ENCODE results near the gene DPF1.
"Not testable (repeated sequence)": the region's sequence is repeated elsewhere in the genome, so short reads cannot be mapped to it uniquely, and the experiment has no call there.

Gene DPF1

DNA sequence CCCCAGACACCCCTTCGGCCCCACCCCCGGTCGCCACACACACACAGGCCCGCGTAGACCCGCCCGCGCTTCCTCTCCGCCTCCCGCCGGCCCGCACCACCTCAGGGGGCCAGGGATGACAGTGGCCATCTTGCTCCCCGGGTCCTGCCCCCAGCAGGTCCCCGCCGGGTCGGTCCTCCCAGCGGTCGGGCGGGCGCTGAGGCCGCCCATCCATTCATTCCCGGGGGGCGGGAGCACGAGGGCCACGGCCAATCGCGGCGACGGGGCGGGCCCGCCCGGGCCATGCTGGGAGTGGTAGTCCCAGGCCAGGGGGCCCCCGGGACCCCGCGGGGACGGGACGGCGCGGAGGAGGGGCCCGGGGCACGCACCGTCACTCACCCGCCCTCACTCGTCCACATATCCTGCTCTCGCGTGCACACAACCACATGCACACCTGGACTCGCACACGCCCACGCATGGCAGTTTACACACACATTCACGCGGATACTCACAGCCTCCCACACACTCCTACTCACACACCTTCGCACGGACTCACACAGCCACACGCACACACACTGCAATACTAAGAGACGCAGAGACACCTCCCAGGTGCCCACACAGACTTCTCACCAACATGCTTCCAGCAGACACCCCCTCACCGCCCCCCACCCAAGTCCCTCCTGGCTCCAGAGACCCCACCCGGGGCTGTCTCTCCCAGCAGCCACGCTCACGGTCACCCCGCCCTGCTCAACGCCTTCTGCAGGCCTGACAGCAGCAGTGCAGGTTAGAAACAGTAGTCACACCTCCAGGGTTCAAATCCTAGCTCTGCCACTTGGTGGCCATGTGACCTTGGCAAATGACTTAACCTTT lies at the start of gene DPF1:
DPF1 (minus strand) TSS at position 209 of the 849 bp plus-strand sequence; CDS start at position 129, 80 bp downstream.
- DNase-seq (ENCODE audit: low spot score), result no peak

DNA sequence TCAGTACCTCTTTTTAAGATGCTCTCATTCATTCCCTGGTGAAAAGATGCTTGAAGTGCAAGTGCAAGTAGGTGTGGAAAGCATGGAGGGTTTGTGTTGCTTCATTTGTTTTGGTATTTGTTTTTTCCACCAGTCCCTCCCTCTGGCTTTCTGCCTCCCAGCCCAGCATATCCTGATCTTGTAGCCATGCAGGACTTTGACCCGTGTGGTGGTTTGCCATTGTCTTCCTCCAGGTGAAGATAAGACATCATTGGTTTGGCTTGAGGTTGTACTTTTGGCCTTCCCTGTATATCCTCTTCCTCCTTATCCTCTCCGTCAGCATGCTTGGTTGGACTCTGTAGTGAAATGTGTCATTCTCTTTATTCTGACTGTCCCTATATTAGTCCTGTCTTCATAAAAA lies 49.5 kb upstream of the DPF1 start:
- no peak for DNase-seq (ENCODE audit: low spot score)

DNA sequence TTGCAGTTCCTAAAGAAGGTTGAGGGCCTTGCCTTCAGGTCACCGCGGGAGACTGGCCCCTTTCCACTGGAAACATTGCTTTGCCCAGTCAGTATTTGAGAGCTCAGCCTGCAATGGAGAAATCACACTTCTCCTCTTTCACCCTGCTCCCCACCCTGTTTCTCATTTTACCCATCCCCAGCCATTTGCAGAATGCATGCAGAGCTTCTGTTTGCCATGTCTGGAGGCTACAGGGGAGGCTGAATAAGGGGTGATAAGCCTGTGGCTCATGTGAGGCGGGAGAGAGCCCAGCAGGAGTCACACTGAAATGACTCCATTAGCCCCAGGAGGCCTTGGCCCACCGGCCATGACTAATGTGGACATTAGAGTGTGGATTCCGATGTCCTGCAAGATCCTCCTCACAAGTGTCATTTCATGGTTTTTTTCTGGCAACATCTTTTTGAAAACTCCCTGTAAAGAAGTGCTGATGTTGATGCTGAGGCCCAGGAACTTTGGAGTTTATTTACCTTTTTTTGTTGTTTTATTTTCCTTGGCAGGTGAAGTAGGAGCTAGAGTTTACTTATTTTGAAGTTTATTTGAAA lies 46.7 kb upstream of the DPF1 start:
- DNase-seq (ENCODE audit: low spot score), result peak; percentile 34

DNA sequence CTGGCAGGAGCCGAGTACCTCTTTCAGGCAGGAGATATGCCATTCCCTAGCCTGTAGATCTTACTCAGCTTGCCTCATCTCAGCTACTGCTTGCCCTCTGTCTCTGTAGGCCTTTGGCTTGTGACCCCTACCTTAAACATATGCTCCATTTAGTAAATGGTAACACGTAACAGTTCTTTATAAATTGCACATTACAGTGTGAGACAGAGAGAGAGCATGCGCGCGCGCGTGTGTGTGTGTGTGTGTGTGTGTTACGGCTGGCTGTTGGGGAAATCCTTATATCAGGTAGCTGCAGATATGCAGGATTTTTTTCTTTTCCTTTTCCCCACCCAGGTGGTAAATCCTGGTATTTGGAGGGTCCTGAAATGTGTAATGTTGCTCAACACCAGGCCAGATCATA lies 44.5 kb upstream of the DPF1 start:
- no peak for DNase-seq (ENCODE audit: low spot score)

DNA sequence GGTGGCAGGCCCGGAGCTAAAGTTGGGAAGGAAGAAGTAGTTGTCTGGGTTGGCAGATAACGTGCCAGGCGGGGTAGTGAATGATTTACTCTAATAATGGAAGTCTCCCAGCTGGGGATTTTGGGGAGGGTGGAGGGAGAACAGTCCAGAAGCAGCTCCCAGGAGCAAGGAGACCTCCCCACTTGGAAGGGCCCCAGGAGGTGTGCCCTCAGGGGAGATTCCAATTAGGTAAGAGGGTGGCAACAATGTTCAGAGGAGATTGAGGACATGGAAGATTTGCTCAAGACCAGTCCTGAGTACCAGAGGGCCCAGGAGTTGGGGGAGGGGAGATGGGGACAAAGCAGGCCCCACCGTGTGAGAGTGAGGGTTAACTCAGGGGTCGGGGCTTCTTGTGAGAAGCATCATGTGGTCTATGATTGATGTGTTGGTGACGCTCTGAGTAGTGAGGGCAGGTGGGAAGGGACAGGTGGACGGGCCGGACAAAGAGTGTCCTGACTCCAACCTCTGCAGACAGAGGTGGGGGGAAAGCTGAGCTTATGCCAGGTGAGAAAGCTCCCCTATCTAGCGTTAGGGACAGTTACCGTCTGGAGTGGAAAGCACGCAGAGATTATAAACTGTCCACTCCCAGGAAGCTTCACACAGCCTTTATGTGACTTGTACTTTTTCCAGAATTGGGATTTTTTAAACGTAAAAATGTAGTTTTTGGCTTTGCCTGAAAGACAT lies 43.9 kb upstream of the DPF1 start:
- DNase-seq (ENCODE audit: low spot score), result no peak

DNA sequence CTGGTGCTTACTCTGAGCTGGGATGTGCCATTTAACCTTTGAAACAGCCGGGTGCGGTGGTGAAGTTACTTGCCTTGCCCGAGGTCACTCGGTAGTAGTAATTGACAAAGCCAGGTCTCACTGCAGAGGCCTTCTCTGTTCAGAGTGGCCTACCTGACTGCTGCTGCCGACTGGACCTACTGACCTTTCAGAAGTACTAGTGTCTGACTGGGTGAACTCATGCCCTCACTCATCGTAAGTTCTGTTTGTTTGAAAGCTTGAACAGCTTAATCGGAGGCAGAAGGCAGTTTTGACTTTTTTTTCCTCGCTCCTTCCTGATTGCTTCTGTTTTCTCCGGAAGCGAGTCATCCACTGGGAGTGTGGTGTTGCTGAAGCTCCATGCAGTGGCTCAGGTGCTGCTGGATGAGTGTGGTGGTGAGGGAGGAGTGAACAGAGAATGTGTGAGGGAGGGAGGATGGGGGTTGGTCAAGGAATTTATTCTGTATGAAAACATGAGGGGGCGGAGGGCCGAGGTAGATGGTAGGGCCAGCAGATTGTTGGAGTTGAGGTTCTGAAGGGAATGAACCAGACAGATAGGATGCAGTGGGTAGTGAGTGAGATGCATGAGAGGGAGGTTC lies 43.1 kb upstream of the DPF1 start:
- DNase-seq (ENCODE audit: low spot score), result no peak

DNA sequence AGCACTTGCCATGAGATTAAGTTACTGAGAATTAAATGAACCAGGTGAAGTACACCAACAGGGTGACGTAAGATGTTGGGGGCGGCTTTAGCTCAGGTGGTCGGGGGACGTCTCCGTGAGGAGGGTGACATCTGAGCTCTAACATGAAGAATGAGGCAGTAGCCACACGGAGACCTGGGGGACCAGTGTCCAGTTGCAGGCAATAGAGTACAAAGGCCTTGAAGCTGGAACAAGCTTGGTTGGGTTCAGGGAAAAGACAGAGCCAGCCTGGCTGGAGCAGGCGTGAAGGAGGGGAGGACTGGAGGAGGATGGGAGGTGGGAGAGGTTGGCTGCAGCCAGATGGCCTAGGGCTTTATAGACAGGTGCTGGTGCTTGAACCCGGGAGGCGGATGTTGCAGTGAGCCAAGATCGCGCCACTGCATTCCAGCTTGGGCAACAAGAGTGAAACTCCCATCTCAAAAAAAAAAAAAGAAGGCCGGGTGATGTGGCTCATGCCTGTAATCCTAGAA lies 42.0 kb upstream of the DPF1 start:
- DNase-seq (ENCODE audit: low spot score), result no peak

DNA sequence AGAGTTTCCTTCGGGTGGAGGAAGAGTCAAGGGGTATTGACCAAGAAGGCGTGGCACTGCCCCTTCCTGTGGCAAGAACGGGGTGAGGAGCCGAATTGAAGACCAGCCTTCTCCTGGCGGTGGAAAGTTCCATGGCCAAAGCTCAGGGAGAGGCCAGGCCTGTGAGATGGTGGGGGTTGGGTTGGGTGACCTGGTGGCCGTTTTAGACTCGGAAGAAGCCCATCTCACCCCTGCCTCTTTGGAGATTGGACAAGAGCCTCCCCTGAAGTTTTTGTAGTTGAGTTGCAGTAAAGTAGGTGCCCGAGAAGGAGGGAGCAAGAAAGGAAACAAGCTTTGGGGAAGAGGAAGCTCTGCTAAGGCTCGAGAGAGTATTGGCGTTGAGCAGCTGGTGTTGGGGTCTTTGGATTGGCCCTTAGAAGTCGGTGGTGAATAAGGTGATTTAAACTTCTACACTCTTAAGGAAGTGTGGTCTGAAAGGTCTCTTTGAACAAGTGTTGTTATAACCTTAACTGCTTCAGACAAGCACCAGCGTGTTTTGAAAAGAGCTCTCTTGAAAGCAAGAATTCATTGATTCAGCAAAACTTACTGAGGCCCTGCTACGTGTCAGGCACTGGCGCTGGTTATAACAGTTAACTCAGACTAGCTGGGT lies 41.3 kb upstream of the DPF1 start:
- no peak for DNase-seq (ENCODE audit: low spot score)

DNA sequence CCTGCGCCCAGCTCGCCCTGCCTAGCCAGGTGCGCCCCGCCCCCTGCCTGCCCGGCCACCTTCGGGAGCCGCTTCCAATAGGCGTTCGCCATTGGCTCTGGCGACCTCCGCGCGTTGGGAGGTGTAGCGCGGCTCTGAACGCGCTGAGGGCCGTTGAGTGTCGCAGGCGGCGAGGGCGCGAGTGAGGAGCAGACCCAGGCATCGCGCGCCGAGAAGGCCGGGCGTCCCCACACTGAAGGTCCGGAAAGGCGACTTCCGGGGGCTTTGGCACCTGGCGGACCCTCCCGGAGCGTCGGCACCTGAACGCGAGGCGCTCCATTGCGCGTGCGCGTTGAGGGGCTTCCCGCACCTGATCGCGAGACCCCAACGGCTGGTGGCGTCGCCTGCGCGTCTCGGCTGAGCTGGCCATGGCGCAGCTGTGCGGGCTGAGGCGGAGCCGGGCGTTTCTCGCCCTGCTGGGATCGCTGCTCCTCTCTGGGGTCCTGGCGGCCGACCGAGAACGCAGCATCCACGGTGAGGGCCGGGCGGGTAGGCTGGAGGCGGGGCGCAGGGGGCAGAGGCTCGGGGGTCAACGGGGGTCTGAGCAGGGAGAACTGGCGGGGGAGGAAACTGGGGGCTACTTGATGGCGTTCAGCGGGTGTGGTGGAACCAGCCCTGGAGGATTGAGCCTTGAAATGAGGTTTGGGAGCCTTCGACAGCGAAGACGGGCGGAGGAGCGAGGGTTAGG lies 40.6 kb upstream of the DPF1 start, which contains the start of gene SPINT2:
SPINT2 (plus strand) TSS at position 88 of the 727 bp plus-strand sequence; CDS start at position 408, 320 bp downstream.
- no peak for DNase-seq (ENCODE audit: low spot score)

DNA sequence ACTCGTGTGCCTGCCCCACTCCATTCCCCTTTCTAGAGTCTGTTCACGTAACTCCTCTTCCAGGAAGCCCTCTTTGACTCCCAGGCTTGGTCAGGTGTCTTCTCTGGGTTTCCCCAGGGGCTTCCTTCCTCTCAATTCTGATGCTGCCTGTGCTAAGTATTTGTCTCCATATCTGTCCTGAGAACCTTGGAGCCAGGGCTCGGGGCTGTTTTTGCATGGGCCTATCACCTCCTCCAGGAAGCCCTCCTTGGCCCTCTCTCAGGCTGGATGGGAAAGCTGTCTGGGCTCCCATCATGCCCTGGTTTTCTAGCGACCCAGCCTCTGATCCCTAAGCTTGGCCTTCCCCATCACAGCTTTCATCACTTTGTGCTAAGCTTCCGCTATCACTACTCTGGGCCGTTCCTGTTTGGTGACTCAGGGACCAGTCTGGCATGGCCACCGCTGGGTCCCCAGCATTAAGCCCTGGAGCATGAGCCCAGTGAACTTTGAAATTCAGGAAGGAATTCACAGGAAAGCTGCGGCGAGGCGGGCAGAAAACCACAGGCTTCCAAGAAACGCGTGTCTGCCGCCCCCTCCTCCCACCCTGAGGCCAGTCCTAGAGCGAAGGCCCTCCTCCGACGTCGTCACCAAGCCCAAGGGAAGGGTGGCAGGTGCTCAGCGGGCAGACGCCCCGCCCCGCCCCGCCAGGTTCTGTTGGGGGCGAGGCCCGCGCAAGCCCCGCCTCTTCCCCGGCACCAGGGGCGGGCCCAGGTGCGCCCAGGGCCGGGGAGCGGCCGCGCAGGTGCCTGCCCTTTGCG lies 39.9 kb upstream of the DPF1 start:
- peak; percentile 88 for DNase-seq (ENCODE audit: low spot score)

DNA sequence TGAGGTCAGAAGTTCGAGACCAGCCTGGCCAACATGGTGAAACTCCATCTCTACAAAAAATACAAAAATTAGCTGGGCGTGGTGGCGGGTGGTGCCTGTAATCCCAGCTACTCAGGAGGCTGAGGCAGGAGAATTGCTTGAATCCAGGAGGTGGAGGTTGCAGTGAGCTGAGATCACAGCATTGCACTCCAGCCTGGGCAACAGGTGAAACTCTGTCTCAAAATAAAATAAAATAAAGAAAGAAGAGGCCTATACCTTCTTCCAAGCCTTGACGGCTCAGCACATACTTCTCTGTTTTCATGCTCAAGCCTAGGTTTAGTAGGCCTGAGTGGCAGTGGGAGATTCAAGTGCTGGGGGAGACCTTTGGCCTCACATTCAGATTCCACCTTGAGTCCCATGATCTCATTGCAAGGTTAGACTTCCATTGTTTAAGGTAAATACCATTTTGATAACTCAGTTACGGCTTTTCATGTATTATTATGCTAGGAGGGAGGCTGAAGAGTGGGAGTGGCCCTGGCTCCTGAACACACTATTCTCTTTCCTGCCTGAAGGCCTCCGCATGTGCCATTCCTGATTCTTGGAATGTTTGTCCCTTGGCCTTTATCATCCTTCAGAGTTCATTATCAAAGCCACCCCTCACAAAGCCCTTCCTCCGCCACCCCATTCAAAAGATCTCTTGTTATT lies 38.7 kb upstream of the DPF1 start:
- no peak for DNase-seq (ENCODE audit: low spot score)

DNA sequence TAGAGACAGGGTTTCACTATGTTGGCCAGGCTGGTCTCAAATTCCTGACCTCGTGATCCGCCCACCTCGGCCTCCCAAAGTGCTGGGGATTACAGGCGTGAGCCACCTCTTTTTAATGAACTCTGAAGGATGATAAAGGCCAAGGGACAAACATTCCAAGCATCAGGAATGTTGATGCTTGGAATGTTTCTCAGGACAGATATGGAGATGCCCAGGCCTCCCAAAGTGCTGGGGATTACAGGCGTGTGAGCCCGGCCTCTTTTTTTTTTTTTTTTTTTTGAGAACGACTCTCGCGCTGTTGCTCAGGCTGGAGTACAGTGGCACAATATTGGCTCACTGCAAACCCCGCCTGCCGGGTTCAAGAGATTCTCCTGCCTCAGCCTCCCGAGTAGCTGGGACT lies 37.9 kb upstream of the DPF1 start:
- not testable (repeated sequence) for DNase-seq (ENCODE audit: low spot score)

DNA sequence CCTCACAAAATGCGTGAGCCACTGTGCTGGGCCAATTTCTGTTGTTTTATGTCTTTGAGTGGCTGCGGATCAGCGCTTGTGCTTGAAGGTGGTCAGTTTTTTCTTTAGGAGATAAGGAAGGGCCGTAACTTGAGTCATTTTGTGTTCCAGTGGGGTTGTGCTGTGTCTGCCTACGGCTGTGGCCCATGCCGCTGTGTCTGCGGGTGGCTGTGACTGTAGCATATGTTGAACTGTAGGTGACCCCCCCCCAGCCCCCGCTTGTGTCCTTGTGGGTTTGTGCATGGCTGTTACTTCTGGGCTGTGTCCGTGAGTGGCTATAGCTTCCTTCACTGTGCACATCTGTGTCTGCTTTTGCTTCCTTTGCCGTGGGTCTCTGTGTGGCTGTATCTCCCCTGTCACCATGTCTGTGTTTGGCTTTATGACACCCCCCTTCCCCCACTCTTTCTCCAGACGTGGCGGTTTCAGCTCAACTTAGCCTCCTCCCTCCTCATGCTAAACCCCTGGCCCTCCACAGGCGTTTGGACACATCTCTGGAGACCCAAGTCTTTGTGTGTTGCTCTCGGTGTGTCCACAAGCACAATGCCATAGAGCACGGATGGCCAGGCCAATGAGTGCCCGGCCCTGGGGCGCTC lies 31.5 kb upstream of the DPF1 start:
- no peak for DNase-seq (ENCODE audit: low spot score)

DNA sequence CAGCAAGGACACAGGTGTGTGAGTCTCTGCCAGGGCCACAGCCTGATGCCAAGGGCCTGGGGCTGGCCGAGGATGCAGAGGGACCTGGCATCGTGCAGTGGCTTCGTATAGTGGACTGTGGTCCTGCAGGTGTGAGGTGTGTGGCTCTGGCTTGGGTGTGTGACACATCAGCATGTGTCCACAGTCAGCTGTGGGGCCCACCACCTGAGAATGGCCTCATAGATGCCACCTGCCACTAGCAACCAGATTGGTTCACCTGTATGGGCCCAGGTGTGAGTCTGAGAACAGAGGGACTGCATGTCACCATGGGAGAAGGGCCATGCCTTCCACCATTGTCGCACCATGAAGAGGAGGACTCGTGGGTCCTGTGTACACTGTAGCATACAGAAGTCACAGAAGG lies 29.8 kb upstream of the DPF1 start:
- DNase-seq (ENCODE audit: low spot score), result no peak

DNA sequence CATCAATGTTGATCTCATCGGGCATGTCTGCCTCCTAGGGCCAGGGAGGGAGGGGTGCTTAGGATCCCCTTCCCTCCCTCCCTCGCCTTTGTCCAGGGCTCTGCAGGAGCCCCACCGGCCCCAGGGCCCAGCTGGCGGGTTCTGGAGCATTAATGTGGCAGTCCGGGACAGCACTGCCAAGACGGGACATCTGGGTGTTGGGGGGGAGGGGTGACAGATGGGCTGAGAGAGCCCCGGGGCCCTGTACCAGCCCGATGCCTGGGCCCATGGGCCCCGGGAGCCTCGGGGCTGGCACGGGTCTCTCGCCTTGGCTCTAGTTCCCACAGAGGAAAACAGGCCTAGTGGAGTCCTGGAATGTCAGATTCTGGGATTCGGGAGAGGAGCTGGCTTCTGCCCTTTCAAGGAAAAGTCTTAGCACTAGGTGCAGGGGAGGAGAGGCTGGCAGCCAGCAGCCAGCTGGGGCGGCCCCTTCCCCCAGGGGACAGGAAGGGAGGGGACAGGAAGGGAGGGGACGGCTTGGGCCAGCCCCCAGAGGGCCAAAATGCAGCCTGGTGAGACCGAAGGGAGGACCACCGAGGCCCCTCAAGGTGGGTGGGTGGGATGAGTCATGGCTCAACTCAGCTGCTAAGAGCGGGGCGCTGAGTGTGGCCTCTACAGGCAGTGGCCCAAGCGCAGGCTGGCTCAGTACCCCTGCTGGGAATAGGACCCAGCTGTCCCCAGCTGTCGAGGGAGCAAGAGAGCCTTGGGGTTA lies 29.1 kb upstream of the DPF1 start:
- no peak for DNase-seq (ENCODE audit: low spot score)

DNA sequence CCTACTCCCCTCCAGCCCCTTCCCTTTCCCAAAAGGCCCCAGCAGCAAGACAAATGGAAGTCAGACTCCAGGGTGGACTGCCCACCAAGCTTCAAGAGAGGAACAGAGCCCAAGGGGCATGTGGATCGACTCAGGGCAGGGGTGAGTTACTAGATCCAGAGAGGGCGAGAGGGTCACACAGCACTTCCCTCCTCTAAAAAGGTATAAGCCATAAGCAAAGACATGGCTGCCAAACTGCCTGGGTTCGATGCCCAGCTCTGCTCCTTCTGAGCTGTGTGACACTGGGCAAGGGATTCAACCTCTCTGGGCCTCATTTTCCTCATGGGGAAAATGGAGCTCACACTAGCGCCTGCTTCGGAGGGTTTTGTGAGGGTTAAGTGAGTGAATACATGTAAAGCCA lies 28.4 kb upstream of the DPF1 start:
- no peak for DNase-seq (ENCODE audit: low spot score)

DNA sequence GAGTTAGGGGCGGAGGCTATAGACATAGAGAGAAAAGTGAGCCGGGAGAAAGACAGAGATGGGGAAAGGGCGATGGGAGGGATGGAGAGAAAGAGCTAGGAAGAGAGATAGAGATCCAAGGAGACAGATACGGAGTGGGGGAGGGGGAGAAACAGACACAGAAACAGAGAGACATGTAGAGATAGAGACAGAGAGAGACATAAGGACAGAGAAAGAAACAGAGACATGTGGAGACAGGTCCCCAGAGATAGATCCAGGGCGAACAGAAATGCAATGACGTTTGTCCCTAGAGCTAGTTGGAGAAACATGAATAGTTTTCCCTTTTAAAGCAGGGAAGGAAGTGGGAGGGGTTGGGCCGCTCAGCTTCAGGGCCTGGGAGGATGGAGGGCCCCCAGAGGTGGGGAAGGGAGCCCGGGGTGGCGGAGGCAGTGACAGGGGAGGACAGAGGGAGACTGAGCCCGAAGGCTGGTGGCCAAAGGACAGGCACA lies 27.6 kb upstream of the DPF1 start:
- DNase-seq (ENCODE audit: low spot score), result no peak

Measured in hematopoietic multipotent progenitor cell treated with erythropoietin and hydrocortisone succinate and interleukin-3 and kit ligand, for 17 days (in vitro differentiated cells).